HG02623 (cell line): ENCODE results near the gene PLK3.
"Not testable (repeated sequence)": the region's sequence is repeated elsewhere in the genome, so short reads cannot be mapped to it uniquely, and the experiment has no call there.

Experiments used
- ATAC-seq: cut with Tn5 transposase; IDR thresholded peaks from one replicate; pipeline ENCODE4 v1.9.1; 2021; ENCODE audit warnings: moderate library complexity; ENCODE audit not compliant: unreplicated experiment

Gene PLK3

DNA sequence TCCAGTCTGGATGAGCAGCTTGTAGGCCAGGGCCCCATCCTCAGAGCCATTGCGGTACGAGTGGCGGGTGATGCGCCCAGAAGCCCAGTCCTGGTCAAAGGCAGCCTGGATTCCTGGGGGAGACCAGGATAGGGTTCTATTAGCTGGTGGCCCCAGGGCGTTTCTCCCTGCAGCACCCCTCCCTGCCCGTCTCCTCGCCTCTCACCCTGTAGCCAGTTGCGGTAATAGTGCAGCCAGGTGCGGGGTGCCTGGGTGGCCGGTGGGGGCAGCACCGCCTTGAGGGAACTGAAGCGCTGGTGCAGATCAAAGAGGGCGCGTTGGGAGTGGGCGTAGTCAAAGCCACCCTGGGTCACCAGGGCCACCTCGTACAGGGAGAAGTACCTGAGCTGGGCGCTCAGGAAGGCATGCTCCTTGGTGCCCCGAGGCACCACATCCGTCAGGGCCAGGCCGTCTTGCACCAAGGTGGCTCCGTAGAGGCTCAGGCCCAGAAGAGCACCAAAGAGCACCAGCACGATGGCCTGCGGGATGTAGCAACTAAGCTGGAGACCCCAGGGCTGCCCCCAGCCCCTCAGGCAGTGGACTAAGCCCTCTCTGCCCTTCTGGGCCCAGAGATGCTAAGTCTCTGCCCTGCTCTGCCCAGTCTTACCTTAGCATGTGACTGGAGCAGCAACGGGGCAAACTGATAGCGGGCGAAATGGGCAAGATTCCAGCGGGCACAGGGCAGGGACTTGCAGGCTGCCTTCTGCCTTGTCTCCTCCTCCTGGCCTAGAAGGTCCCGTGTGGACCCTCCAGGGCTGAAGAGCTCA, 27.2 kb downstream of the PLK3 start:
- no peak for ATAC-seq

DNA sequence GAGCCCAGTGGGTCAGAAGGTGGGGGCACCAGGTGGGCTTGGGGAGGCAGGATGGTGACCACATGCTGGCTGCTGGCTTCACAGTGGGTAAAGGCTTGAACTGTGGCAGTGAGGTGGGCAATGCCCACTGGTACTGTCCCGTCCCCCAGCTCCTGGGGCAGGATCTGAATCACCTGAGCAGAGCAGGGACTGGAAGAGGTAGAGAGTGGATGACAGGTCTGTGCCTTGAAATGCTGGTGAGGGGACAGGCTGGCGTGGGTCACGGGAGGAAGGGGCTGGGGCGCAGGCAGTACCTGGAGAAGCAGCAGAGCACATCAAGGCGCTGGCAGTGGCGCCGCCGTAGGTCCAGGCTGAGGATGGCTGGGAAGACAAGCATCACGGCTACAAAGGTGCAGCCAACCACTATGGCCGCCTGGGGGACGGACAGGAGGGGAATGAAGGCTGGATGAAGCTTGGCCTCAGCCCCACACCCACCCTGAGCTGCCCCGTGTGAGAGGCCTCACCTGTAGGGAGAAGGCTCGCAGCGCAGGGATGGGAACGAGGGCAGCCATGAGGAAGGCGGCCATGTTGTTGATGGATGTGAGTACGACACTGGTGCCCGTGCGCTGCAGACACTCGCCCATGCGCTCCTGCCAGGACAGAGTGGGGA, 27.9 kb downstream of the PLK3 start:
- ATAC-seq, result no peak

DNA sequence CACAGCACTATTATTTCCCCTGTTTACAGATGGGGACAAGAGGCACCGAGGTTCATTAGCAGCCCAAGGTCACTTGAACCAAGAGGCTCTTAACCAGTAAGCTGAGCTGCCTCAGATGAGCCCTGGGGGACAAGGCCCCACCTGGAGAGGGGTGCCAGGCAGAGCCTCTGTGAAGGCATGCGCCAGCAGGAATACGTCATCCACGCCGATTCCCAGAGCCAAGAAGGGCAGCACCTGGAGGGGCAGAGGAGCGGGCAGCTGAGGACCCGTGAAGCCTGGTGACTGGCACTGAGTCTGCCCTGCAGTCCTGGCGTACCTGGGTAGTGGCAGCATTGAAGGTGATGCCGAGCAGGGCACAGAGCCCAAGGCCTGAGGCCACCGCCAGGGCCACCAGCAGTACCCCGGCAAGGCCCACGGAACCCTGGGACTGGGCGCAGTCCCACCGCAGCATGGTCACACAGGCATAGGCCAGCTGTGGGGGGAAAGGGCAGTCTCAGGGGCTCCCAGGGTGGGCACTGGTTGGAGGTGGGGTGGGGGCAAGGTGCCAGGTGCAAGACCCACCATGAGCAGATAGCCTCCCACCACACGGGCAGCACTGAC, 28.8 kb downstream of the PLK3 start:
- ATAC-seq, result no peak

- no peak for ATAC-seq
Observed at GRCh38 chr1:44829506-44830384, 29.6 kb downstream of the PLK3 start.

- ATAC-seq, result no peak
Observed at GRCh38 chr1:44830900-44831304, 30.7 kb downstream of the PLK3 start.

GRCh38 chr1:44831516-44831915, 31.3 kb downstream of the PLK3 start:
- ATAC-seq, result no peak

- ATAC-seq, result no peak
Observed at GRCh38 chr1:44832056-44832705, 32.0 kb downstream of the PLK3 start.

GRCh38 chr1:44834328-44834727, 34.2 kb downstream of the PLK3 start:
- ATAC-seq, result no peak

DNA sequence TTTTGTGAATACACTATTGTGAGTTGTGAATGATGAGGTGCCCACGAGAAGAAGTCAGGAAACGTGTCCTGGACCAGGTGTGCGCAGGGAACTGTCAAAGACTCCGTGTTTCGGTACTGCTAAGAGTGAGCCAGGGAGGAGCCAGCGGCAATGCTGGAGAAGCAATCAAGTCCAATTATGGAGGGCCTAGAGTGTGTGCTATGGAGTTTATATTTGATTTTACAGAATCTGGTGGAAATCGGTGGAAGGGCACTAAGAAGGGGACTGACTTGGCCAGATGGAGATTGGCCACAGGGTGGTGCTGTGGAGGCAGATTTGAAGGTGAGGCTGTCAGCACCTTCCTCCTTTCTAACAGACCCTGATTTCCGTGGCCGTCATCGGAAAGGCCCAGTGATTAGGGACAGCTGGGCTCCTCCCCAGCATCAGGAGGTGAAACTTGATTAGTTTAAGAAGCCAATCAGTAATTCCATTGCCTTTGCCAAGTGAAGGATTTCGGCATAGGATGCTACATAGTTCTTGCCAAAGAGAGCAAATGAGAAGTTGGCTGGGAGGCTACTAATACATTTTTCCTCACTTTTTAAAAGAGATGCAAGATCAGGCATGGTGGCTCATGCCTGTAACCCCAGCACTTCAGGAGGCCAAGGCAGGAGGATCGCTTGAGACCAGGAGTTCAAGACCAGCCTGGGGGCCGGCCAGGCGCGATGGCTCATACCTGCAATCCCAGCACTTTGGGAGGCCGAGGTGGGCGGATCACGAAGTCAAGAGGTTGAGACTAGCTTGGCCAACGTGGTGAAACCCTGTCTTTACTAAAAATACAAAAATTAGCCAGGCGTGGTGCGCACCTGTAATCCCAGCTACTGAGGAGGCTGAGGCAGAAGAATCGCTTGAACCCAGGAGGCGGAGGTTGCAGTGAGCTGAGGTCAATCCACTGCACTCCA, 35.8 kb downstream of the PLK3 start:
- ATAC-seq, result no peak

DNA sequence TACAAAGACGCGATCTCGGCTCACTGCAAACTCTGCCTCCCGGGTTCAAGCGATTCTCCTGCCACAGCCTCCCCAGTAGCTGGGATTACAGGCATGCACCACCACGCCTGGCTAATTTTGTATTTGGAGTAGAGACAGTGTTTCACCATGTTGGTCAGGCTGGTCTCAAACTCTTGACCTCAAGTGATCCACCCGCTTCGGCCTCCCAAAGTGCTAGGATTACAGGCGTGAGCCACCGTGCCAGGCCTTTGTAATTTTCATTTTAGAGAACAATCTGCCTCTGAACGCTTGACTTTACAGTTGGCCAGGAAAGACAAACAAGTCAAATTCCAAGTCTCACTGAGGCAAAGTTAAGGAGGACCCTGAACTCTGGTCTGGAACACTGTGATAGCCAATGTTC, 38.1 kb downstream of the PLK3 start:
- not testable (repeated sequence) for ATAC-seq

DNA sequence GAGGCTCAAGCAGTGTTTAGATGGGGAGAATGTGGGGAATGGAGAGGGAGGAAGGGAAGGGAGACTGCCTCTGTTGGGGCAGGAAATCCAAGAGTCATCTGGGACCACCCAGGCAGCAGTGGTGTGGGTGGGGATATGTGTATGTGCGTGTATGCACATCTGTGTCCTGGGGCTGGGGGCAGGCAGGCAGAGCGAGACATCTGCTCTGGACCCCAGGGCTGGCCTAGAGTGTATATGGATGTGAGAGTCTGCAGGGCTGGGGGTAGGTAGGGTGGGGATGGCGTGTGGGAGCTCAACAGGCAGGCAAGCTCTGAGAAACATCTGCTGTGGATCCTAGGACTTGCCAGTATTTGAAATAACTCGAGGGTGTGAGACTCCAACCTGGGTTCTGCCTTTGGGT, 39.4 kb downstream of the PLK3 start:
- no peak for ATAC-seq

DNA sequence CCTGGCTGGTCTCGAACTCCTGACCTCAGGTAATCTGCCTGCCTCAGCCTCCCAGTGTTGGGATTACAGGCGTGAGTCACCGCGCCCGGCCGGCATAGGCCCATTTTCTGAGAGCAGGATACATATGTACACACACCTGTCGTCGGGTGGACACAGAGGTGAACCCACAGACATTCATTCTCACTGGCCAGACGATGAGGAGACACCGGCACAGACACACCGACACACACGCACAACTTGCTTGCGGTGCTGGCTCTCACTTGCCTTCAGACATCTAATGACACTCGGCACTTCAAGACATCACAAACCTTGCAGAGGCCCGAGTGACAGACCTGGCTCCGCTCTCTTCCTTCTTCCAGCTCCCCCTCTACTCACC, 42.3 kb downstream of the PLK3 start:
- no peak for ATAC-seq

DNA sequence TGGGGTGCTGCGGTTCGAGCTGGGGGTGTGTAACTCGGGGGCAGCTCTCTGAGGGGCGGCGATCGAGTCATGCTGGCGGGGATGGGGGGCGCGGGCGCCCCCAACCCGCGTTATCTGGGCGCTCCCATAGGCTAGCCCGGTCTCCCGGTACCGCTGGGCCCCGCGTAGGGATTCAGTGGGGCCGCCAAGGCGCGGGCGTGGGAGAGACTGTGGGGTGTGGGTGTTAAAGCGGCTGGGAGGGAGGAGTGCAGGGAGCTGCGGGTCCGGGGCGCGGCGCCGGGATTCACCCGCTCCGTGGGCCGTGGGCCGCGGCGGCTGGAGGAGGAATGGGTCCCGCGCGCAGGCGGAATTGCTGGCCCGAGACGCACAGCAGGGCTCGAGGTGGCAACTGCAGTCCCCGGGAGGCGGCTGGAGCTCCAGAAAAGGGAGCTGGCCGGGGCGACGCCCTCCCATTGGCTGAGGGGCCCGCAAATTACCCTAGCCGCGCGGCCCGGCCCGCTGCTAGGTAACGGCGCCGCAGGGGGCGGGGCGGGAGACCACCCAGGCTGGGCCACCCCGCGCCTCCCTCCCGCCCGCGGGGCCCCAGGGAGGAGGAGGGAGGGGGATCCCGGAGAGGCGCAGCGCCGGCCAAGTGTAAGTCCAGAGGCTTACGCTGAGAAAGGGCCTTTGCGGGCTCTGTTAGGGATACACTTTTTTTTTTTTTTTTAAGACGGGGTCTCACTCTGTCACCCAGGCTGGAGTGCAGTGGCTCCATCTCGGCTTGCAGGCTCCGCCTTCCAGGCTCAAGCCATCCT, 42.9 kb downstream of the PLK3 start, which contains the start of gene PTCH2:
TSS of gene PTCH2 (minus strand) at position 392 of the 794 bp plus-strand sequence. CDS start at position 71, 321 bp downstream.
- no peak for ATAC-seq

GRCh38 chr1:44846985-44847384, 46.8 kb downstream of the PLK3 start:
- ATAC-seq, result no peak

DNA sequence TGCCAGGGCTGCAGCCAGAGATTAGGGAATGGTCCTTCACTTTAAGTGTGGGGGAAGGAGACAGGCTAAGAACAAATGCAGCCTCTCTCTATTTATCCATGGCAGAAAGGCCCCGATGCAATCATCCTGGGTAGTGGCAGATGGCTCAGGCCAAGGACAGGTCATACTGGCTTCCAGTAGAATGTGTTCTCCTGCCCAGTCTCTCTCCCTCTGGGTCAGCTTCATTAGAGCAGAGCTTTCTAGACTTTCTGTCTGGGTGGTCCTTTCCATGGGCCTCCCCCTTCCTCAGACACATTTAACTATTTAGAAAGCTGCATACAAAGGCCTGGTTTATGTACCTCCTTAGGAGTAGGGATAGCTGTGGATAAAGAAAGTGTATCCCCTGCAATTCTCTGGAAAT, 47.7 kb downstream of the PLK3 start:
- ATAC-seq, result no peak

- no peak for ATAC-seq
Observed at GRCh38 chr1:44848456-44849181, 48.4 kb downstream of the PLK3 start.

- ATAC-seq, result no peak
Observed at GRCh38 chr1:44849575-44850132, 49.5 kb downstream of the PLK3 start.

DNA sequence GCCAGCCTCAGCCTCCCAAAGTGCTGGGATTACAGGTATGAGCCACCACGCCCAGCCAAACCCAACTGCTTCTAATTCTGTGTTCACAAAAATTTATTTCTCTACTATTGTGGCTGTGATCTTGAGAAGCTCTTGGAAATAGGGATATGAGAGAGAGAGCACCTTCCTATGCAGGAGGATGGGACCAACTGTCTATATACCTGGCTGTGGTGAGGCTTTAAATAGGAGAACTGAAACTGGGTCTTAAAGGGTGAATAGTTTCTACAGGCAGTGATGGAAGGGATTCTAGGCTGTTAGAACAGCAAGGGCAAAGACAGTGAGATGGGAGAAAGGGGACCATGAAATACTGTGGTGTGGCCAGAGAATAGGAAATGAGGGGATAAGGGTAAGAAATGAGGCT, 51.1 kb downstream of the PLK3 start:
- no peak for ATAC-seq
